ENCODE measurements around the gene COX14.
"Not testable (repeated sequence)": the region's sequence is repeated elsewhere in the genome, so short reads cannot be mapped to it uniquely, and the experiment has no call there.

The COX14 gene

GRCh38 chr12:50110127-50110761 is 1.8 kb upstream of the COX14 start:
- no peak for FAIRE-seq

GRCh38 chr12:50110762-50111351 is 1.2 kb upstream of the COX14 start:
- no peak for FAIRE-seq

DNA sequence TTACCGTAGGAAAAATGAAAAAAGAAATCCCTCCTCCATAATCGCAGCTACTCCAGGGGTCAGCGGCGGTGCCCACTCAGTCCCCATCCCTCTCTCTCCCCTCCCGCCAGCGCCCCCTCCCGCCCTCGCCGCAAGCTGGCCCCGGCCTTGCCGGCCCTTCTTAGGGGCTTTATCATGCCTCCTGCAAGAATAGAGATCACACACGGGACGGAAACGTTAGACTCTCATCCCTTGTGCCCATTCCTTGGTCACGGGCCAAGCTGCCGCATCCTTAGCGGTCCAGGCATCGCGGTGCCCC is 692 bp upstream of the COX14 start:
- no peak for FAIRE-seq

- FAIRE-seq = no peak
These were observed 601 bp downstream of the COX14 start for GRCh38 chr12:50112456-50113218.

DNA sequence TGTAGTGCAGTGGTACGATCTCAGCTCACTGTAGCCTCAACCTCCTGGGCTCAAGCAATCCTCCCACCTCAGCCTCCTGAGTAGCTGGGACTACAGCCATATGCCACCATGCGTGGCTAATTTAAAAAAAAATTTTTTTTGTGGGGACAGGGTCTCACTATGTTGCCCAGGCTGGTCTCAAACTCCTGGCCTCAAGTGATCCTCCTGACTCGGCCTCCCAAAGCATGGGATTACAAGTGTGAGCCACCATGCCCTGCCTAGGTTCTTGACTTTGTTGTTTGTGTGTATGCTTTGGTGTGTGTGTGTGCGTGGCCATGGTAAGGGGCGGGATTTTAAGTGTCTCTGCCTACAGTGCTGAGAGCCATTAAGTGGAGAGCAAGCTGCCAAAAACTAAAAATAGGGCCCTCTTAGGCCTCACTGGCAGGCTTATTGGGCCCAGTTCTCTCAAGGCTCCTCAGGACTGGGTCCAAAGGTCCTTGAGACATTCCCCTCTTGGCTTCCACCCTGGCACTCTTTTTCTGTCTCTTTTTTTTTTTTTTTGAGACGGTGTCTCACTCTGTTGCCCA is 5.1 kb downstream of the COX14 start:
- no peak for FAIRE-seq

DNA sequence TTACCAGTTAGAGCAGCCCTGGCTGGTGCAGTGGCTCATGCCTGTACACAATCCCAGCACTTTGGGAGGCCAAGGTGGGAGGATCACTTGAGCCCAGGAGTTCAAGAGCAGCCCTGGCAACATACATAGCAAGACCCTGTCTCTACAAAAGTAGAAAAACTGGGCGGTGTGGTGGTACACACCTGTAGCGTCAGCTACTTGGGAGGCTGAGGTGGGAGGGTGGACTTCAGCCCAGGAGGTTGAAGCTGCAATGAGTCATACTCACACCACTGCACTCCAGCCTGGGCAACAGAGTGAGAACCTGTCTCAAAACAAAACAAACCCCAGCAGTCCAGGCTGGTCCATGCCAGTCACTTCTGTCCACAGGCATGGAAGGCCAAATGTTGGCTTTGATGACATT is 7.4 kb downstream of the COX14 start:
- no peak for FAIRE-seq

DNA sequence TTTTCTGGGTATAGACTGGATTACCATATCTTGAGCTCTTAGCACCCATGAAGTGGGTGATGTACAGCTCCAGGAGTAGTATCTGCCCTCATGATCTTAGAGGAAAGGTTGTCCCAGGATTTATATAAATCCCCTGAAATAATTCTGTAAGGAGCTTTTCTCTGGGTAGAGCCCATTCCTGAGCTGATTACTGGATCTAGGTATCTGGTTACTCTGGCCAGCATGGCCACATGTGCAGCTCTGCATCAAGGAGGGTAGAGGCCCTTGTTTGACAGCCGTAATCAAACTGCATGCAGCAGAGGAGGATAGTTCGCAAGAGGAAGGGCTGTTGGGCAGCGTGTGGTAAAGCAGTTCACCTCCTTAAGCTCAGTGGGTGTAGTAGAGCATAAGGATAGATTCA is 8.5 kb downstream of the COX14 start:
- no peak for FAIRE-seq

GRCh38 chr12:50120953-50121352 is 8.9 kb downstream of the COX14 start:
- no peak for FAIRE-seq

GRCh38 chr12:50121641-50122040 is 9.6 kb downstream of the COX14 start:
- no peak for FAIRE-seq

DNA sequence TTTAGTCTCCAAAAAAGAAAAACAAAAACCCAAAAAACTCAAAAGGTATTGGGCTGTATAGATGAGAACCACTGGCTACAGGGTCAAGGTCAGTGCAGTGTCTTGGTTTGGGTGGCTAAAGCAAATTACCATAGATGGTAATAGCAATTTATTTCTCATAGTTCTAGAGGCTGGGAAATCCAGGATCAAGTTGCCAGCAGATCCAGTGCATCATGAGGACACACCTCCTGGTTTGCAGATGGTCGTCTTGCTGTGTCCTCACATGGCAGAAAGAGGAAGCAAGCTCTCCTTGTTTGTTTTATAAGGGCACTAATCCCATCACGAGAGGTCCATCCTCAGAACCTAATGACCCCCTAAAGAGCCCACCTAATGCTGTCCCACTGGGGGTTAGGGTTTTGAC is 11.2 kb downstream of the COX14 start:
- FAIRE-seq = no peak

GRCh38 chr12:50127546-50127945 is 15.5 kb downstream of the COX14 start:
- no peak for FAIRE-seq

DNA sequence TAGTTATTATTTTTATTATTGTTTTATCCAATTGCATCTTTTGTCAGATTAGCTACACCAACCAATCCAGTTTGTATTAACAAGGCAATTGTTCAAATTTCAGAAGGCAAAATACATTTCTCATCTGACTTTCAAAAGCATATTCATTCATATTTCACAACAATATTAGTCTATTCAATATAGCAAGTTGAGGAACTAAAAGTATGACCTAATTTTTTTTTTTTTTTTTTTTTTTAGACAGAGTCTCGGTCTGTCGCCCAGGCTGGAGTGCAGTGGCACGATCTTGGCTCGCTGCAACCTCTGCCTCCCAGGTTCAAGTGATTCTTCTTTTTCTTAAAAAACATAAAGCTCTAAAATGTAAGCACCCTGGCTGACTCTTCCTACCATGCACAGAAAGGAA is 17.3 kb downstream of the COX14 start:
- FAIRE-seq = no peak

- no peak for FAIRE-seq
These were observed 20.6 kb downstream of the COX14 start for GRCh38 chr12:50132505-50133135.

DNA sequence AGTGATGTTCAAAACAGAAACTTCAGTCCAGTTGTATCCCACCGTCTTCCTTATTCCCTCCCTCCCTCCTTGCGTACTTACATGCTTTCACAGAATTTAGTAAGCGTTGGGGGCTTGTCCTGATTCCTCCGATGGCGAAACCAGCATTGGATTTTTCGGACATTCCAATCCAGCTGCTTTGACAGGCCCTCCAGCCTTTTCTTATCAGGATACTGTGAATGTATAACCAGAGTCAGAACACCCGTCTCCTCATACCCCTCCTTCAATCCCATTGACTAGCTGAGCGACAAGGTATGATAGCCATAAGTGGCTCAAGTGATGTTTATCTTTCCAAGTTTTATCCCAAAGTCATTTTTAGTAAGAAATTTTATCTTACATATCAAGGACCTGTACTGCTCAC is 31.0 kb downstream of the COX14 start:
- no peak for FAIRE-seq

DNA sequence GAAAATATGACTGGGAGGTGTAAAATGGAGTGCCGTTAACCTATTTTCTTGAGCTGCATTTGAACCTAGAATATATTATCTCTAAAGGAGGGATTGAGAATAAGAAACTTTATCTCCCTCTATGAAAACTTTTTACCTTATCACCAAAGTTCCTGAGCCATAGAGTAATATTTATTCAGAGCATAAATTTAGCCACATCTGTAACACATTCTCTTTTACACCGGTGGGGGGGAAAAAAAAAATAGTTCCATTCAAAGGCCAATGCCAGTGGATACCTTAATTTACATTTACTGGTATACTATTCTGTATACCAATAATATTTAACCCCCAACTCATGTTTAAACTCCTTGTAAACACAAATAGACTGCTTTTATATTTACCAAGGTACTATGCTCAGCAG is 33.4 kb downstream of the COX14 start:
- no peak for FAIRE-seq

GRCh38 chr12:50147281-50147680 is 35.2 kb downstream of the COX14 start:
- no peak for FAIRE-seq

GRCh38 chr12:50148011-50148410 is 36.0 kb downstream of the COX14 start:
- FAIRE-seq = not testable (repeated sequence)

GRCh38 chr12:50149311-50149710 is 37.3 kb downstream of the COX14 start:
- FAIRE-seq = no peak

DNA sequence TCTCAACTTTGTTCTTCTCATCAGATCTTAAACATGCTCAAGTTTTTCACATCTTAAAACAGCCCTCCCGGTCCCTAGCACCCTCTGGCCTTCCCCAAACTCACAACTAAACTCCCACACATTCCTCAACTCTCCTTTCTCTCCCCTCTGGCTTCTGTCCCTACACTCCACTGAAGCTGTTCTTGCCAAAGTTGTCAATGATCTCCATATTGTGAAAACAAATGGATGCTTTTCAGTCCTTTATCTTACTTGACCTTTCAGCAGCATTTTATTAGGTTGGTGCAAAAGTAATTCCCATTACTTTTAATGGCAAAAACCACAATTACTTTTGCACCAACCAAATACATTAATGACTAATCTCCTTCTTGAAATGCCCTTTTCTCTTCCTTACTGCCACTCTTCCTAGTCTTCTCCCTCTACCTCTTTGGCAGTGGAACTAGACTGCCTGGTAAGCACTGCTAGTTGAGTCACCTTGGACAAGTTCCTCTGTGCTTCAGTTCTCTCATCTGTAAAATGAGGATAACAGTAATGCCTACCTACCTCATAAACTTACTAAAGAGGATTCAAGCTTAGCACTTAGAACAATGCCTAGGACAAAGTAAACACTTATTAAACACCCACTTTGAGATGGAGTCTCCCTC is 39.1 kb downstream of the COX14 start:
- no peak for FAIRE-seq

GRCh38 chr12:50154947-50155346 is 42.9 kb downstream of the COX14 start:
- FAIRE-seq = not testable (repeated sequence)

DNA sequence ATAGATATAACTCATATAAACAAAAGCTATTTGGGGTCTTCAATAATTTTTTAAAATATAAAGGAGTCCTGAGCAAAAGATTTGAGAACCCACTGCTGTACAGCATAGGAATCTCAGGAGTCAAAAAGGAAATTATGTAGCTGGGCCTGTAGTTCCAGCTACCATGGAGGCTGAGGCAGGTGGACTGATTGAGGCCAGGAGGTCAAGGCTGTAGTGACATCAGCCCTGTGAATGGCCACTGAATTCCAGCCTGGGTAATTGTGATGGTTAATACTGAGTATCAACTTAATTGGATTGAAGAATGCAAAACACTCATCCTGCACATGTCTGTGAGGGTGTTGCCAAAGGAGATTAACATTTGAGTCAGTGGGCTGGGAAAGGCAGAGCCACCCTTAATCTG is 44.6 kb downstream of the COX14 start:
- no peak for FAIRE-seq

DNA sequence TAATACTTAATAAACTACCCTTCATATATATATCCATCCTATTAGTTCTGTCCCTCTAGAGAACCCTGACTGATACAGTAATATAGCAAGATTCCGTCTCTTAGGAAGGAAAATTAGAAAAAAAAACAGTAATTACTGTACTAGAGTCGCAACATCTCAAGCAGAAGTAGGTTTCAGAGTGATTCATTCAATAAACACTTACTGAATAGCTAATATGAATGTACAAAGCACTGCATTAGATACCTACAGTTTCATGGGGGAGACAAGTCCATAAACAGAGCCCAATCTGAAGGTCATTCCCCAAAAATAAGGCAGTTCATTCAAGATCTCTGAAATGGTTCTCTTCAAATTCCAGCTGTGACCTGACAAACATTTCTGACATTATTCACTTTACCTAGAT is 45.2 kb downstream of the COX14 start:
- no peak for FAIRE-seq

DNA sequence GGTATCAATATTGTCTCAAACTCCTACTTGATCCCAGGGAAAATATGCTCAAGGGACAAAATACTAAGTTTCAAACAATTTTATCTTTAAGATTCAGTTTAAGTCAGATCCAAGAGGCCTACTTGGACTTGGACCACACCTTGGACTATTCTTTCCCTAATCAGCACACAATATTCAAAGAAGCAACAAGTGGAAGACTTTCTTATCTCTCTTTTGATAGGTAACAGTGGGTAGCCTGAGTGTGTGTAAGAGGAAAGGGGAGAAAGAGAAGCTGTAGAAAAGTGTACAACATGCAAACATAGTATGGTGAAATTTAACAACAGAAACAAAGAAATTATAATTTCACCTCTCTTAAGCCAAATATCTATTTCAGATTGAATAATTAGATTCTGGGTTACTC is 48.6 kb downstream of the COX14 start:
- no peak for FAIRE-seq
